GM12878 (cell line): Measurements from ENCODE around the gene RNF112. TPM values are rescaled to one million over a fixed set of nuclear protein-coding genes. Genes with fewer than 3 reads are reported as not detected.

Source experiments
- ATAC-seq: fragments of 200-7000 bp; cut with Tn5 transposase; 3 replicates; pipeline ENCODE4 v1.9.1; 2020; ENCODE audit warnings: mild to moderate bottlenecking, moderate library complexity
- BruUV-seq: library from RNA; stranded (reverse); fragments of 400-500 nt; replicated peaks from 2 replicates; lab custom pipeline; 2021; lab: Mats Ljungman, UMichigan
- CTCF ChIA-PET: fragments of 300-600 bp; sonication (Branson Sonifier 250); formaldehyde crosslinking; extraction: SDS; loops from one replicate; lab custom pipeline; 2021; ENCODE audit warnings: inconsistent platforms; lab: Yijun Ruan, JAX
- POLR2A ChIA-PET: fragments of 350-600 bp; formaldehyde crosslinking; extraction: SDS; loops from one replicate; lab custom pipeline; 2021; ENCODE audit warnings: inconsistent platforms; lab: Charles Lee
- RAD21 ChIA-PET: fragments of 300-600 bp; sonication (Branson Sonifier 250); formaldehyde crosslinking; loops from one replicate; lab custom pipeline; 2023; ENCODE audit warnings: antibody characterized with exemption; ENCODE audit not compliant: unreplicated experiment; lab: Charles Lee
- SMC1A ChIA-PET: fragments of 300-600 bp; sonication (Branson Sonifier 250); formaldehyde crosslinking; loops from one replicate; lab custom pipeline; 2023; ENCODE audit not compliant: unreplicated experiment, uncharacterized antibody; lab: Charles Lee
- DNase-seq: peaks from one replicate; pipeline ENCODE4 v3.0.0-alpha.2; 2011; ENCODE audit warnings: low read depth, low spot score
- FAIRE-seq: peaks from 3 replicates; lab custom pipeline; 2011; peaks lifted over from hg19 to GRCh38; lab: Jason Lieb, UNC
- H2AFZ ChIP-seq: 2 replicates; pipeline ENCODE4 v1.6.0; 2011; ENCODE audit warnings: low read depth, low read length, control low read depth; ENCODE audit not compliant: control insufficient read depth
- H3K27ac ChIP-seq: 2 replicates; pipeline ENCODE4 v1.5.1; 2011; ENCODE audit warnings: control low read depth; ENCODE audit not compliant: control insufficient read depth, insufficient read depth
- H3K27me3 ChIP-seq, 2 experiments: replicated peaks in 1 of 2; 2 replicates each; pipeline versions ENCODE4 v1.6.0 to v1.6.1; 2011; ENCODE audit warnings: low read length in 1 of 2; ENCODE audit not compliant: control insufficient read depth in 2 of 2, insufficient read depth in 2 of 2
- H3K36me3 ChIP-seq, 2 experiments: 2 replicates each; pipeline ENCODE4 v1.5.1; 2011; ENCODE audit warnings: low read length in 1 of 2; ENCODE audit not compliant: control insufficient read depth in 2 of 2, insufficient read depth in 2 of 2
- H3K4me1 ChIP-seq: 2 replicates; pipeline ENCODE4 v1.6.1; 2011; ENCODE audit warnings: mild to moderate bottlenecking, low read length, moderate library complexity, mixed read lengths; ENCODE audit not compliant: control insufficient read depth, insufficient read depth
- H3K4me2 ChIP-seq: 2 replicates; pipeline ENCODE4 v1.6.0; 2011; ENCODE audit warnings: control low read depth; ENCODE audit not compliant: control insufficient read depth, insufficient read depth
- H3K4me3 ChIP-seq: fragments of 200-600 bp; sonication (generic); 2 replicates; pipeline ENCODE4 v1.5.1; 2016
- H3K79me2 ChIP-seq: 2 replicates; pipeline ENCODE4 v1.6.0; 2011; ENCODE audit warnings: low read length; ENCODE audit not compliant: control insufficient read depth, insufficient read depth
- H3K9ac ChIP-seq: 2 replicates; pipeline ENCODE4 v1.8.0; 2011; ENCODE audit warnings: low read length, control low read depth, mixed read lengths; ENCODE audit not compliant: control insufficient read depth, insufficient read depth
- H3K9me3 ChIP-seq: replicated peaks from 3 replicates; pipeline ENCODE4 v1.5.1; 2011; ENCODE audit warnings: mild to moderate bottlenecking, low read length; ENCODE audit not compliant: control insufficient read depth, insufficient read depth
- H4K20me1 ChIP-seq: 2 replicates; pipeline ENCODE4 v1.6.0; 2011; ENCODE audit not compliant: control insufficient read depth, insufficient read depth
- CBFB ChIP-seq: IDR thresholded peaks from 2 replicates; pipeline ENCODE4 v1.6.1; 2016; ENCODE audit warnings: antibody characterized with exemption, low read depth
- CREB1 ChIP-seq: IDR thresholded peaks from 2 replicates; pipeline ENCODE4 v1.6.1; 2012; ENCODE audit warnings: low read depth, mild to moderate bottlenecking, inconsistent platforms
- DPF2 ChIP-seq: fragments of 450-650 bp; IDR thresholded peaks from 2 replicates; pipeline ENCODE4 v1.6.1; 2017; ENCODE audit warnings: mild to moderate bottlenecking
- GABPA ChIP-seq: IDR thresholded peaks from 2 replicates; pipeline ENCODE4 v1.6.1; 2014; ENCODE audit warnings: antibody characterized with exemption, low read depth, mild to moderate bottlenecking, inconsistent platforms
- NR2C2 ChIP-seq: IDR thresholded peaks from 2 replicates; pipeline ENCODE4 v1.6.1; 2011; ENCODE audit warnings: borderline replicate concordance, low read depth; ENCODE audit not compliant: control insufficient read depth, insufficient read length
- PML ChIP-seq: IDR thresholded peaks from 2 replicates; pipeline ENCODE4 v1.6.1; 2012; ENCODE audit warnings: low read length, inconsistent platforms
- POLR2AphosphoS2 ChIP-seq: IDR thresholded peaks from 2 replicates; pipeline ENCODE4 v1.6.1; 2011; ENCODE audit warnings: low read depth, mild to moderate bottlenecking, low read length, improper control_type of control experiment, moderate library complexity
- RCOR1 ChIP-seq: conservative IDR thresholded peaks from 2 replicates; pipeline ENCODE4 v1.6.1; 2012; ENCODE audit warnings: low read depth, low read length, improper control_type of control experiment
- SIX5 ChIP-seq: IDR thresholded peaks from 2 replicates; pipeline ENCODE4 v1.6.1; 2011; ENCODE audit warnings: mild to moderate bottlenecking, low read depth, low read length, moderate library complexity; ENCODE audit not compliant: severe bottlenecking
- SREBF1 ChIP-seq: IDR thresholded peaks from 2 replicates; pipeline ENCODE4 v1.6.1; 2012; ENCODE audit warnings: mild to moderate bottlenecking, low read length
- SUZ12 ChIP-seq: fragments of 200-600 bp; sonication (generic); IDR thresholded peaks from one replicate; pipeline ENCODE4 v1.6.1; 2018; ENCODE audit warnings: antibody characterized with exemption, mild to moderate bottlenecking; ENCODE audit not compliant: unreplicated experiment
- WGBS: methylation state at CpG from one replicate; pipeline ENCODE4 v1.1.6; 2016; ENCODE audit warnings: low lambda C conversion rate; ENCODE audit not compliant: insufficient replicate concordance, insufficient coverage; ENCODE audit errors: missing lambda C conversion rate; 5-methylcytosine and 5-hydroxymethylcytosine counted together
- in situ Hi-C: fragments of 300-500 bp; cut with MboI; formaldehyde crosslinking; loops from 9 replicates; pipeline ENCODE4 v1.14.3; 2018; ENCODE audit warnings: mixed read lengths
- intact Hi-C: fragments of 100-400 bp; cut with micrococcal nuclease; formaldehyde crosslinking; loops from one replicate; pipeline ENCODE4 v1.14.2; 2022; ENCODE audit not compliant: unreplicated experiment
- polyA plus RNA-seq, 11 experiments: library from polyadenylated mRNA; depleted of rRNA in 4 of 11; unstranded in 6 of 11; stranded (reverse) in 5 of 11; fragments of >200 nt; fragmentation: Nextera tagmentation in 4 of 11; fragmentation: Illumina TruSeq in 1 of 11; extraction: Ambion mirVana in 4 of 11; extraction: Trizol in 1 of 11; gene quantifications; 1 replicate in 1 of 11; 2 replicates in 10 of 11; pipeline versions ENCODE4 v1.2.1 to v1.2.3, GENCODE V29; 2011 to 2016; ENCODE audit warnings: inconsistent platforms in 2 of 11, missing spikeins in 2 of 11, low read depth in 1 of 11
- total RNA-seq, 4 experiments: library from RNA; depleted of rRNA in 3 of 4; stranded (reverse); fragments of >200 nt in 3 of 4; fragmentation: Illumina TruSeq in 1 of 4; extraction: Trizol in 1 of 4; gene quantifications; 2 replicates each; pipeline versions ENCODE4 v1.2.1 to v1.2.3, GENCODE V29; 2013 to 2021
- TF ChIP-seq, protein P1 (sequence below): fragments of 450-650 bp; IDR thresholded peaks from 2 replicates; pipeline ENCODE4 v1.6.1; 2016; ENCODE audit warnings: mild to moderate bottlenecking
- TF ChIP-seq, protein P2 (sequence below): IDR thresholded peaks from 2 replicates; pipeline ENCODE4 v1.6.1; 2012; ENCODE audit warnings: mild to moderate bottlenecking, low read depth, low read length

RNF112 gene
- total and polyA plus RNA-seq, 10 of the 15 experiments (the other 5 are each of a cell fraction or from before 2014, with no cell fraction given) = not detected

DNA sequence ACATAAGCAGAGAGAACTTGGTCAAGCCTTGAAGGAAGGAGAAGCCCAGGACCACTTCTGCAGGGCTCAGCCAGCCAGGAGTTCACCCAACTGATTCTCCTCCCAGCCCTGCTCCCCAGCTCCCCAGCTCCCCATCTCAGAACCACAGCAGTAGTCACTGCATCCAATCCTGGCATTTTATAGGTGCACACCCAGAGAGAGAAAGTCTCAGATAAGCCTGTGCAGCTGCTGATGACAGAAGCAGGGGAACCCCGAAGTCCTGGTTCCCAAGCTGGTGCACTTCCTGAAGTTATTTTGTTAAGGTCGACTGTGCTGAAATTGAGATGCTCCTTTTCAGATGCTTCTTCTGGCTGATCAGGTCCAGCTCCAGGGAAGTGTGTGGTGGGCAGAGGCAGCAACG is 6.6 kb downstream of the RNF112 start:
- CTCF ChIA-PET = interaction anchor here (2.3 kb wide), 1 partner anchor 55 kb away, joined by 6 read pairs; the partner anchor contains the start of gene B9D1
- FAIRE-seq = no peak
- SMC1A ChIA-PET = no interaction called here
- Histone ChIP-seq H2AFZ (no peak overlapping the region), H3K9ac (no peak overlapping the region), H3K4me3 (no peak overlapping the region), H3K9me3 (no peaks in the 10 kb centered on the region), H4K20me1 (no peaks in the 10 kb centered on the region), H3K4me1 (no peaks in the 10 kb centered on the region), H3K4me2 (no peak overlapping the region), H3K27me3 (peaks cover 0 to 2% of the 10 kb centered on the region in 2 experiments; a peak in 2 of 4 replicates), H3K79me2 (no peaks in the 10 kb centered on the region), H3K27ac (no peak overlapping the region), H3K36me3 (no peaks in the 10 kb centered on the region)
- DNase-seq = no peak
- WGBS = 3% methylated on average over 3 of the region's 3 CpGs
- no TSS peak for BruUV-seq
- intact Hi-C loops = no loop called here
- POLR2A ChIA-PET = no interaction called here
- in situ Hi-C loops = no loop called here
- no peak for ATAC-seq
- TF ChIP-seq RCOR1 (no peak), CREB1 (no peak)
- RAD21 ChIA-PET = no interaction called here

DNA sequence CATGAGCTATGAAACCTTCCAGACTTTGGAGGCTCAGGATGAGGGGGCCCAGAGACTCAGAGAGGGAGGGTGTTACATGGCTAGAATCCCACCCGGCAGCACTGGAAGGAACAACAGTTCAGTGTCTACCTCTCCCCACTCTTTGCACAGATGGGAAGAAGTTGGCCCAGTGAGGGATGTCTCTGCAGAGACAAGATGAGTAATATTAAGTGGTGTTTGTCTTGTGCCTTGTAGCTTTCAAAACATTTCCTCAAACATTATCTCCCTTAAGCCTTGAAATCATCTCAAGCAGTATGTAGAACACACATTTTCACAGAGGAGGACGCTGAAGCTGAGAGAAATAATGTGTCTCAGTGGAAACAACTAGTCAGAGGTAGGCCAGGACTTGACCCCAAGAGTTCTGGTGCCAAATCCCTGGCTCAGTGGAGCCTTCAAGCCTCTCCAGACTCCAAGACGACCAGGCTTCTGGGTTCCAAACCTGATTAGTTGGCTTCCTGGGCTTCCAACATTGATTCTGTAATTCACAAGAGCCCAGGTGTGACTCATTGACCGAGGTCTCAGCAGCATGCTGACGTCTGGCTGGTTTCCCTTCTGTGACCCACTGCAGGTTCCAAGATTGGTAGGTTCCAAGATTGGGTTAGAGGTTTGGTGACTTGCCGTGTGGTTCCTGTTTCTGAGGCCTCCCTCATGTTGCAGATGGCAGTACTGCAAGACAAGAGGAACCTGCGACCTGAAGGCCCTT is 7.4 kb downstream of the RNF112 start:
- Histone ChIP-seq H3K27ac (no peak overlapping the region), H4K20me1 (no peaks in the 10 kb centered on the region), H3K36me3 (no peaks in the 10 kb centered on the region), H3K27me3 (peaks cover 0 to 2% of the 10 kb centered on the region in 2 experiments; a peak in 2 of 4 replicates), H3K4me1 (no peaks in the 10 kb centered on the region), H3K79me2 (no peaks in the 10 kb centered on the region), H3K4me2 (no peak overlapping the region), H2AFZ (no peak overlapping the region), H3K9ac (no peak overlapping the region), H3K4me3 (no peak overlapping the region), H3K9me3 (no peaks in the 10 kb centered on the region)
- in situ Hi-C loops (no loop called here), intact Hi-C loops (no loop called here)
- ATAC-seq (no peak), DNase-seq (no peak), FAIRE-seq (no peak)
- SMC1A ChIA-PET = interaction anchor here (0.6 kb wide), 1 partner anchor 9 kb away, joined by 4 read pairs; no protein-coding TSS in a partner anchor
- 12% methylated on average over 7 of the region's 7 CpGs for WGBS
- POLR2A ChIA-PET = no interaction called here
- RAD21 ChIA-PET = no interaction called here
- BruUV-seq = no TSS peak
- CTCF ChIA-PET = interaction anchor here (2.3 kb wide), 1 partner anchor 56 kb away, joined by 6 read pairs; the partner anchor contains the start of gene B9D1
- TF ChIP-seq CBFB = no peak
- TF ChIP-seq SIX5 = no peak
- TF ChIP-seq SREBF1 = no peak
- no peak for TF ChIP-seq NR2C2
- TF ChIP-seq SUZ12 = no peak
- TF ChIP-seq, protein P1, sequence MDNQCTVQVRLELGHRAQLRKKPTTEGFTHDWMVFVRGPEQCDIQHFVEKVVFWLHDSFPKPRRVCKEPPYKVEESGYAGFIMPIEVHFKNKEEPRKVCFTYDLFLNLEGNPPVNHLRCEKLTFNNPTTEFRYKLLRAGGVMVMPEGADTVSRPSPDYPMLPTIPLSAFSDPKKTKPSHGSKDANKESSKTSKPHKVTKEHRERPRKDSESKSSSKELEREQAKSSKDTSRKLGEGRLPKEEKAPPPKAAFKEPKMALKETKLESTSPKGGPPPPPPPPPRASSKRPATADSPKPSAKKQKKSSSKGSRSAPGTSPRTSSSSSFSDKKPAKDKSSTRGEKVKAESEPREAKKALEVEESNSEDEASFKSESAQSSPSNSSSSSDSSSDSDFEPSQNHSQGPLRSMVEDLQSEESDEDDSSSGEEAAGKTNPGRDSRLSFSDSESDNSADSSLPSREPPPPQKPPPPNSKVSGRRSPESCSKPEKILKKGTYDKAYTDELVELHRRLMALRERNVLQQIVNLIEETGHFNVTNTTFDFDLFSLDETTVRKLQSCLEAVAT = no peak
- no peak for TF ChIP-seq DPF2
- TF ChIP-seq, protein P2, sequence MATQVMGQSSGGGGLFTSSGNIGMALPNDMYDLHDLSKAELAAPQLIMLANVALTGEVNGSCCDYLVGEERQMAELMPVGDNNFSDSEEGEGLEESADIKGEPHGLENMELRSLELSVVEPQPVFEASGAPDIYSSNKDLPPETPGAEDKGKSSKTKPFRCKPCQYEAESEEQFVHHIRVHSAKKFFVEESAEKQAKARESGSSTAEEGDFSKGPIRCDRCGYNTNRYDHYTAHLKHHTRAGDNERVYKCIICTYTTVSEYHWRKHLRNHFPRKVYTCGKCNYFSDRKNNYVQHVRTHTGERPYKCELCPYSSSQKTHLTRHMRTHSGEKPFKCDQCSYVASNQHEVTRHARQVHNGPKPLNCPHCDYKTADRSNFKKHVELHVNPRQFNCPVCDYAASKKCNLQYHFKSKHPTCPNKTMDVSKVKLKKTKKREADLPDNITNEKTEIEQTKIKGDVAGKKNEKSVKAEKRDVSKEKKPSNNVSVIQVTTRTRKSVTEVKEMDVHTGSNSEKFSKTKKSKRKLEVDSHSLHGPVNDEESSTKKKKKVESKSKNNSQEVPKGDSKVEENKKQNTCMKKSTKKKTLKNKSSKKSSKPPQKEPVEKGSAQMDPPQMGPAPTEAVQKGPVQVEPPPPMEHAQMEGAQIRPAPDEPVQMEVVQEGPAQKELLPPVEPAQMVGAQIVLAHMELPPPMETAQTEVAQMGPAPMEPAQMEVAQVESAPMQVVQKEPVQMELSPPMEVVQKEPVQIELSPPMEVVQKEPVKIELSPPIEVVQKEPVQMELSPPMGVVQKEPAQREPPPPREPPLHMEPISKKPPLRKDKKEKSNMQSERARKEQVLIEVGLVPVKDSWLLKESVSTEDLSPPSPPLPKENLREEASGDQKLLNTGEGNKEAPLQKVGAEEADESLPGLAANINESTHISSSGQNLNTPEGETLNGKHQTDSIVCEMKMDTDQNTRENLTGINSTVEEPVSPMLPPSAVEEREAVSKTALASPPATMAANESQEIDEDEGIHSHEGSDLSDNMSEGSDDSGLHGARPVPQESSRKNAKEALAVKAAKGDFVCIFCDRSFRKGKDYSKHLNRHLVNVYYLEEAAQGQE = no peak
- no peak for TF ChIP-seq PML
- TF ChIP-seq GABPA = no peak
- no peak for TF ChIP-seq POLR2AphosphoS2
